Measurements from ENCODE around the gene ME3.

- TF ChIP-seq GATA3 (IDR thresholded peaks at IDR 0.05; ENCODE audit: low read depth, low read length), result no peak
- no peak for TF ChIP-seq GATA2 (IDR thresholded peaks at IDR 0.05; ENCODE audit: low read depth, low read length)
Measured at GRCh38 chr11:86537541-86538222, 134.7 kb downstream of the ME3 start.

Data from SH-SY5Y (cell line).